CMK (cell line): ENCODE results near the gene ZP2.
"Not testable (repeated sequence)": the region's sequence is repeated elsewhere in the genome, so short reads cannot be mapped to it uniquely, and the experiment has no call there.

Source experiments
- DNase-seq: peaks from one replicate; pipeline ENCODE4 v3.0.0-alpha.2; 2010; ENCODE audit warnings: low read depth

The ZP2 gene

DNA sequence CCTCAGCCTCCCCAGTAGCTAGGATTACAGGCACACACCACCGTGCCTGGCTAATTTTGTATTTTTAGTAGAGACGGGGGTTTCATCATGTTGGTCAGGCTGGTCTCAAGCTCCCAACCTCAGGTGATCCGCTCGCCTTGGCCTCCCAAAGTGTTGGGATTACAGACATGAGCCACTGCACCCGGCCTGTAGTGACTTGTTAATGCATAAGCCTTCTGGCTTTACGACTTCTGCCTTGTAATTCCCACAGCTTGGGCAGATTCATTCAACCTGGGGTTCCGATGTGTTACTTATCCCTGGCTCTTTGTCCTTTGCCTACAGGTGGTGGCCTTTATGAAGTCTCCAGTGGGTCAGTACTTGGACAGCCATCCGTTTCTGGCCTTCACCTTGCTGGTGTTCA, 41.3 kb downstream of the ZP2 start:
- DNase-seq: not testable (repeated sequence)

DNA sequence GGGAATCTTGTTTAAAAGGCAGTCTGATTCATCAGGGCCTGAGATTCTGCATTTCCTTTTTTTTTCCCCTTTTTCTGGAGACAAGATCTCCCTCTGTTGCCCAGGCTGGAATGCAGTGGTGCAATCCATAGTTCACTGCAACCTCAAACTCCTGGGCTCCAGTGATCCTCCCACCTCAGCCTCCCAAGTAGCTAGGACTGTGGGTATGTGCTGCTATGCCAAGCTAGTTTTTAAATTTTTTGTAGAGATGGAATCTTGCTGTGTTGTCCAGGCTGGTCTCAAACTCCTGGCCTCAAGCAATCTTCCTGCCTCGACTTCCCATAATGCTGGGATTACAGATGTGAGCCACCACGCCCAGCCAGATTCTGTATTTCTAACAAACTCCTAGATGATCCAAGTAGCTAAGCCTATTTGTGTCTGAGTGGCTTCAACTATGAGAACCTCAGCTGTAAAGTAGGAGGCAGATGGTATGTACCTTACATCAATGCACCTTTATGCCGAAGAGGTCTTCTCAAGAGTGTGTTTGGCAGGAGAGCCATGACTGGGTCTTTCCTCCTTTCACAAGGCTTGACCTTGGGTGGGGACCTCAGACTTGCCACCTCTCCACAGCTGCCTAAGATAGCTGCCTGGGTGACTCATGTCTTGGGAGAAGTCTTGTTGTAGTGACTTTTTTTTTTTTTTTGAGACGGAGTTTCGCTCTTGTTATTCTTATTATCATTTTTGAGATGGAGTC, 42.0 kb downstream of the ZP2 start:
- DNase-seq: no peak

- DNase-seq: no peak
Observed at GRCh38 chr16:21167929-21168602, 43.3 kb downstream of the ZP2 start.

- DNase-seq: no peak
Observed at GRCh38 chr16:21167360-21167759, 44.0 kb downstream of the ZP2 start.

- DNase-seq: no peak
Observed at GRCh38 chr16:21166561-21166961, 44.8 kb downstream of the ZP2 start.

GRCh38 chr16:21164521-21165168, 46.7 kb downstream of the ZP2 start:
- no peak for DNase-seq

- no peak for DNase-seq
Observed at GRCh38 chr16:21163576-21163975, 47.8 kb downstream of the ZP2 start.

- no peak for DNase-seq
Observed at GRCh38 chr16:21162661-21163151, 48.7 kb downstream of the ZP2 start.

- DNase-seq: no peak
Observed at GRCh38 chr16:21161211-21161610, 50.2 kb downstream of the ZP2 start.

GRCh38 chr16:21160276-21160675, 51.1 kb downstream of the ZP2 start:
- no peak for DNase-seq

- DNase-seq: no peak
Observed at GRCh38 chr16:21159281-21159951, 52.0 kb downstream of the ZP2 start.

DNA sequence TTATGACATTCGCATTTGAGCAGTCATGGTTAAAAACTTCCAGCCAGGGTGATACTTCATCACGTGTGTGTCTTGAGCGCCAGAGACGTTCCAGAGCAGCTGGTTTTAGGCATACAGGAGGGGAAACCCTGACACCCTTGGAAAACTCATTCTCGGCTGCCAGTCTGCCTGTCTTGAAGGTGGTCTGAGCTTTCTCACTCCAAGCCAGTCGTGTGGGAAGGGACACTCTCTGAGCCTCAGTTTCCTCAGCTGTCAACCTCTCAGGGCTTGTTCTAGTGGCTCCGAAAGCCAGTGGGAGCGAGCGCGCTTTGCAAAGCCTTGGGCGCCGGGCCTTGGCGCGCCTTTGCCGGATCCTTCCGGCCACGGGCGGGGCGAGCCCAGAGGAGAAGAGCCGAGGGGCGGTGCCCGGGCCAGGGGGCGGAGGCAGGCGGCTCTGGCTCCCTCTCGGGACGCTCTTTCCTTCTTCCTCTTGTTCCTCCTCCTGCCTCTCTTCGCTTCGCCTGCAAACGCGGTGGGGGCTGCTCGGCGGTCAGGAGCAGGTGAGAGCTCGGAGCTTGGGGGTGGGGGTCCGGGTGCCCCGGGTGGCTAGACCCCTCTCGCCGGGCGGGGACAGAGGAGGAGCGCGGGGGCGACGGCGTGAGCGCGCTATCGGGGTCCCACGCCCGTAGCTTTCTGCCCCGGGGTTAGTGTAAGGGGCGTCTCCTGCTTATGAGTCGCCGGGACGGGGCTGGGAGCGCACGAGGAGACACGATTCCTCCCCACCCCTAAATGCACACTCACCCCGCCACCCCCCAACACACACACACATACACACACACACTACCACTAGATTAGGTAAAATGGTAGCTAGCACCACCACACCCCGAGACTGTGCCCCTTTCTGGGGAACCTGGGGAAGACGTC, 52.9 kb downstream of the ZP2 start, which contains the start of gene LDAF1:
LDAF1 (plus strand) TSS at position 467 of the 903 bp plus-strand sequence. CDS start 2,509 bp downstream, outside the sequence.
- DNase-seq: peak; percentile 47

DNA sequence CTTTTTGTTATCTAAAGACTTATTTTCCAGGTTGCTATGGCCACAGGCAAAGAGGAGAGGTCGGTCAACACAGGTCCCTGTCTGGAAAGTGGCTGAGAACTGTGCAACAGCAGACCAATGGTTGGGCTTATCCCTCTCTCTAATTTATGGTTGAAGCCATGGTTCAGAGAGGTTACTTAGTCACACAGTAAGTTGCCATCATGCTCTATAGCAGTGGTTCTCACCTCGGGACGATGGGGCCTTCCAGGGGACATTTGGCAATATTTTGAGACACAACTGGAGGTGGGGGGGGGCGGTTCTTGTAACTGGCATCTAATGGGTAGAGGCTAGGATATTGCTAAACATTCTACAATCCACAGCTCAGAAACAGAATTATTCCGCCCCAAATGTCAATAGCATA, 53.7 kb downstream of the ZP2 start:
- no peak for DNase-seq

- peak; percentile 36 for DNase-seq
Observed at GRCh38 chr16:21156767-21157467, 54.5 kb downstream of the ZP2 start.

- DNase-seq: not testable (repeated sequence)
Observed at GRCh38 chr16:21156011-21156410, 55.4 kb downstream of the ZP2 start.

DNA sequence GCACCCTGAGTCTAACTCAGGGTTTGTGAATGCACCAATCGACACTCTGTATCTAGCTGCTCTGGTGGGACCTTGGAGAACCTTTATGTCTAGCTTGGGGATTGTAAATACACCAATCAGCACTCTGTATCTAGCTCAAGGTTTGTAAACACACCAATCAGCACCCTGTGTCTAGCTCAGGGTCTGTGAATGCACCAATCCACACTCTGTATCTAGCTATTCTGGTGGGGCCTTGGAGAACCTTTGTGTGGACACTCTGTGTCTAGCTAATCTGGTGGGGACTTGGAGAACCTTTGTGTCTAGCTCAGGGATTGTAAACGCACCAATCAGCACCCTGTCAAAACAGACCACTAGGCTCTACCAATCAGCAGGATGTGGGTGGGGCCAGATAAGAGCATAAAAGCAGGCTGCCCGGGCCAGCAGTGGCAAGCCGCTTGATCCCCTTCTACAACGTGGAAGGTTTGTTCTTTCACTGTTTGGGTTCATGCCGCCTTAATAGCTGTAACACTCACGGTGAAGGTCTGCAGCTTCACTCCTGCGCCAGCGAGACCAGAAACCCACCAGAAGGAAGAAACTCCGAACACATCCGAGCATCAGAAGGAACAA, 58.1 kb downstream of the ZP2 start:
- DNase-seq: not testable (repeated sequence)

DNA sequence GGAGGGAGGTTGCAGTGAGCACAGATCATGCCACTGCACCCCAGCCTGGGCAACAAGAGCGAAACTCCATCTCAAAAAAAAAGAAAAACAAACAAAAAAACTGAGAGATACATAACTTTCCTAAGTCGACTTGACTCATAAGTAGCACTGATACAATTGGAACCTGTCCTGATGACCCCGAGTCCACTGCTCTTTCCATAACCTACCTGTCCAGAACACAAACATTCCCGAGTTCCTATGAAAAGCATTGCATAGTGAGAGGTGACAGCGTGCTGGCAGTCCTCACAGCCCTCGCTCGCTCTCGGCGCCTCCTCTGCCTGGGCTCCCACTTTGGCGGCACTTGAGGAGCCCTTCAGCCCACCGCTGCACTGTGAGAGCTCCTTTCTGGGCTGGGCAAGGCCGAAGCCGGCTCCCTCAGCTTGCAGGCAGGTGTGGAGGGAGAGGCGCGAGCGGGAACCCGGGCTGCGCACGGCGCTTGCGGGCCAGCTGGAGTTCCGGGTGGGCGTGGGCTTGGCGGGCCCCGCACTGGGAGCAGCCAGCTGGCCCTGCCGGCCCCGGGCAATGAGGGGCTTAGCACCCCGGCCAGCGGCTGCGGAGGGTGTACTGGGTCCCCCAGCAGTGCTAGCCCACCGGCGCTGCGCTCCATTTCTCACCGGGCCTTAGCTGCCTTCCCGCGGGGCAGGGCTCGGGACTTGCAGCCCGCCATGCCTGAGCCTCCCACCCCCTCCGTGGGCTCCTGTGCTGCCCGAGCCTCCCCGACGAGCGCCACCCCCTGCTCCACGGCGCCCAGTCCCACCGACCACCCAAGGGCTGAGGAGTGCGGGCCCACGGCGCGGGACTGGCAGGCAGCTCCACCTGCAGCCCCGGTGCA, 59.0 kb downstream of the ZP2 start:
- DNase-seq: not testable (repeated sequence)

- DNase-seq: no peak
Observed at GRCh38 chr16:21150375-21151001, 60.9 kb downstream of the ZP2 start, which contains the start of gene DNAH3. DNAH3 (minus strand) TSS chr16:21150846; CDS start chr16:21150319, 527 bp downstream.
